ENCODE results near the gene KRT34.

- TF ChIP-seq GATA2 (IDR thresholded peaks at IDR 0.05; ENCODE audit: low read depth, low read length) = no peak
- no peak for TF ChIP-seq GATA3 (IDR thresholded peaks at IDR 0.05; ENCODE audit: low read depth, low read length)
Measured at GRCh38 chr17:41390411-41390938, 8.4 kb upstream of the KRT34 start.

Measured in SH-SY5Y (cell line).